HG02678 (cell line): Measurements from ENCODE around the gene STKLD1.
"Not testable (repeated sequence)": the region's sequence is repeated elsewhere in the genome, so short reads cannot be mapped to it uniquely, and the experiment has no call there.

Experiments
- ATAC-seq: cut with Tn5 transposase; IDR thresholded peaks from one replicate; pipeline ENCODE4 v1.9.1; 2021; ENCODE audit warnings: mild to moderate bottlenecking, moderate library complexity; ENCODE audit not compliant: unreplicated experiment

Gene STKLD1

GRCh38 chr9:133375724-133376654 is at the start of gene STKLD1, which contains the start of gene SURF4:
STKLD1 (plus strand) TSS chr9:133376366; CDS start chr9:133376474, 108 bp downstream.
SURF4 (minus strand) TSS chr9:133376060; CDS start chr9:133375969, 91 bp downstream.
- ATAC-seq, result peak; percentile 90

- ATAC-seq, result not testable (repeated sequence)
These were observed 49.1 kb upstream of the STKLD1 start for GRCh38 chr9:133327021-133327420.

- ATAC-seq, result no peak
These were observed 48.2 kb upstream of the STKLD1 start for GRCh38 chr9:133327834-133328484.

- not testable (repeated sequence) for ATAC-seq
These were observed 46.6 kb upstream of the STKLD1 start for GRCh38 chr9:133329306-133330156.

- ATAC-seq, result no peak
These were observed 44.9 kb upstream of the STKLD1 start for GRCh38 chr9:133331221-133331620.

- no peak for ATAC-seq
These were observed 44.4 kb upstream of the STKLD1 start for GRCh38 chr9:133331641-133332380.

GRCh38 chr9:133332381-133332730 is 43.8 kb upstream of the STKLD1 start:
- ATAC-seq, result no peak

GRCh38 chr9:133333011-133333410 is 43.2 kb upstream of the STKLD1 start:
- no peak for ATAC-seq

- ATAC-seq, result no peak
These were observed 42.6 kb upstream of the STKLD1 start for GRCh38 chr9:133333566-133333965.

- no peak for ATAC-seq
These were observed 42.0 kb upstream of the STKLD1 start for GRCh38 chr9:133334161-133334560.

GRCh38 chr9:133334888-133335287 is 41.3 kb upstream of the STKLD1 start:
- not testable (repeated sequence) for ATAC-seq

- ATAC-seq, result peak; percentile 90
These were observed 40.0 kb upstream of the STKLD1 start, which contains the start of gene SURF6 for GRCh38 chr9:133335924-133336811. SURF6 (minus strand) TSS chr9:133336188; CDS start chr9:133336132, 56 bp downstream.

- no peak for ATAC-seq
These were observed 36.5 kb upstream of the STKLD1 start for GRCh38 chr9:133339641-133340040.

GRCh38 chr9:133340256-133340655 is 35.9 kb upstream of the STKLD1 start:
- no peak for ATAC-seq

- ATAC-seq, result no peak
These were observed 35.2 kb upstream of the STKLD1 start for GRCh38 chr9:133340916-133341315.

GRCh38 chr9:133341369-133342068 is 34.6 kb upstream of the STKLD1 start:
- ATAC-seq, result no peak

GRCh38 chr9:133342069-133342406 is 34.1 kb upstream of the STKLD1 start:
- ATAC-seq, result no peak

GRCh38 chr9:133342570-133342969 is 33.6 kb upstream of the STKLD1 start:
- no peak for ATAC-seq

GRCh38 chr9:133344071-133344470 is 32.1 kb upstream of the STKLD1 start:
- ATAC-seq, result no peak
